Stimulated activated CD8-positive, alpha-beta memory T cell treated with anti-CD3 and anti-CD28 coated beads, Interleukin-15, amount 100 ng/mL, for 24 hours (primary cell): ENCODE results near the gene HMGA1.

Source experiments
- DNase-seq: peaks from one replicate; pipeline ENCODE4 v3.0.0-alpha.2; 2020; ENCODE audit warnings: low read depth

HMGA1 gene

GRCh38 chr6:34236443-34237315 lies at the start of gene HMGA1:
HMGA1 (plus strand) TSS chr6:34236873; CDS start chr6:34240781, 3,908 bp downstream.
- DNase-seq = peak; percentile 81

GRCh38 chr6:34189806-34190503 lies 46.7 kb upstream of the HMGA1 start:
- DNase-seq = no peak

- DNase-seq = no peak
Observed at GRCh38 chr6:34190504-34191122, 46.1 kb upstream of the HMGA1 start.

- DNase-seq = no peak
Observed at GRCh38 chr6:34194772-34195171, 41.9 kb upstream of the HMGA1 start.

- no peak for DNase-seq
Observed at GRCh38 chr6:34195726-34196115, 41.0 kb upstream of the HMGA1 start.

- DNase-seq = peak; percentile 92
Observed at GRCh38 chr6:34196116-34196832, 40.4 kb upstream of the HMGA1 start.

GRCh38 chr6:34196833-34197195 lies 39.9 kb upstream of the HMGA1 start:
- DNase-seq = no peak

- DNase-seq = no peak
Observed at GRCh38 chr6:34200340-34200971, 36.2 kb upstream of the HMGA1 start.

- DNase-seq = no peak
Observed at GRCh38 chr6:34201455-34202107, 35.1 kb upstream of the HMGA1 start.

GRCh38 chr6:34202329-34203201 lies 34.1 kb upstream of the HMGA1 start:
- DNase-seq = no peak

- no peak for DNase-seq
Observed at GRCh38 chr6:34204693-34205092, 32.0 kb upstream of the HMGA1 start.

GRCh38 chr6:34205466-34205865 lies 31.2 kb upstream of the HMGA1 start:
- no peak for DNase-seq

GRCh38 chr6:34205916-34206315 lies 30.8 kb upstream of the HMGA1 start:
- DNase-seq = no peak

GRCh38 chr6:34206726-34207125 lies 29.9 kb upstream of the HMGA1 start:
- no peak for DNase-seq

- DNase-seq = no peak
Observed at GRCh38 chr6:34207695-34208443, 28.8 kb upstream of the HMGA1 start.

- DNase-seq = no peak
Observed at GRCh38 chr6:34213772-34214171, 22.9 kb upstream of the HMGA1 start.

GRCh38 chr6:34218691-34219090 lies 18.0 kb upstream of the HMGA1 start:
- DNase-seq = no peak

GRCh38 chr6:34223381-34223955 lies 13.2 kb upstream of the HMGA1 start:
- DNase-seq = no peak
